ENCODE results near the gene MICALL2.

MICALL2 gene

GRCh38 chr7:1433128-1433920, 25.9 kb downstream of the MICALL2 start:
- no peak for DNase-seq (ENCODE audit: low read depth)

- DNase-seq (ENCODE audit: low read depth), result peak; percentile 56
Observed at GRCh38 chr7:1432411-1433082, 26.7 kb downstream of the MICALL2 start.

- DNase-seq (ENCODE audit: low read depth), result no peak
Observed at GRCh38 chr7:1431634-1432380, 27.5 kb downstream of the MICALL2 start.

GRCh38 chr7:1431226-1431625, 28.0 kb downstream of the MICALL2 start:
- no peak for DNase-seq (ENCODE audit: low read depth)

GRCh38 chr7:1430056-1430845, 29.0 kb downstream of the MICALL2 start:
- DNase-seq (ENCODE audit: low read depth), result no peak

GRCh38 chr7:1428941-1429501, 30.2 kb downstream of the MICALL2 start:
- DNase-seq (ENCODE audit: low read depth), result no peak

GRCh38 chr7:1427064-1427657, 32.1 kb downstream of the MICALL2 start:
- no peak for DNase-seq (ENCODE audit: low read depth)

- DNase-seq (ENCODE audit: low read depth), result no peak
Observed at GRCh38 chr7:1426474-1426873, 32.8 kb downstream of the MICALL2 start.

- no peak for DNase-seq (ENCODE audit: low read depth)
Observed at GRCh38 chr7:1425292-1426136, 33.8 kb downstream of the MICALL2 start.

GRCh38 chr7:1424041-1424440, 35.2 kb downstream of the MICALL2 start:
- DNase-seq (ENCODE audit: low read depth), result no peak

- no peak for DNase-seq (ENCODE audit: low read depth)
Observed at GRCh38 chr7:1423264-1423811, 35.9 kb downstream of the MICALL2 start.

GRCh38 chr7:1422512-1423263, 36.6 kb downstream of the MICALL2 start:
- no peak for DNase-seq (ENCODE audit: low read depth)

GRCh38 chr7:1421946-1422345, 37.3 kb downstream of the MICALL2 start:
- DNase-seq (ENCODE audit: low read depth), result no peak

- no peak for DNase-seq (ENCODE audit: low read depth)
Observed at GRCh38 chr7:1421020-1421790, 38.1 kb downstream of the MICALL2 start.

- no peak for DNase-seq (ENCODE audit: low read depth)
Observed at GRCh38 chr7:1419688-1420087, 39.6 kb downstream of the MICALL2 start.

- DNase-seq (ENCODE audit: low read depth), result no peak
Observed at GRCh38 chr7:1419310-1419634, 40.0 kb downstream of the MICALL2 start.

GRCh38 chr7:1418505-1419309, 40.6 kb downstream of the MICALL2 start:
- no peak for DNase-seq (ENCODE audit: low read depth)
